ENCODE results near the gene CNGB1.
"Not testable (repeated sequence)": the region's sequence is repeated elsewhere in the genome, so short reads cannot be mapped to it uniquely, and the experiment has no call there.

Gene CNGB1

GRCh38 chr16:57925310-57925709 is 45.6 kb downstream of the CNGB1 start:
- DNase-seq: no peak

- DNase-seq: no peak
These were observed 46.4 kb downstream of the CNGB1 start for GRCh38 chr16:57924514-57924913.

GRCh38 chr16:57923841-57924240 is 47.1 kb downstream of the CNGB1 start:
- no peak for DNase-seq

GRCh38 chr16:57923418-57923817 is 47.5 kb downstream of the CNGB1 start:
- DNase-seq: no peak

- DNase-seq: no peak
These were observed 50.1 kb downstream of the CNGB1 start for GRCh38 chr16:57920880-57921229.

GRCh38 chr16:57920215-57920879 is 50.6 kb downstream of the CNGB1 start:
- DNase-seq: no peak

- DNase-seq: no peak
These were observed 51.9 kb downstream of the CNGB1 start for GRCh38 chr16:57918994-57919393.

GRCh38 chr16:57918444-57918843 is 52.5 kb downstream of the CNGB1 start:
- DNase-seq: no peak

GRCh38 chr16:57917929-57918328 is 53.0 kb downstream of the CNGB1 start:
- DNase-seq: not testable (repeated sequence)

GRCh38 chr16:57917489-57917888 is 53.4 kb downstream of the CNGB1 start:
- DNase-seq: not testable (repeated sequence)

- no peak for DNase-seq
These were observed 54.0 kb downstream of the CNGB1 start for GRCh38 chr16:57916735-57917438.

GRCh38 chr16:57915811-57916488 is 55.0 kb downstream of the CNGB1 start:
- DNase-seq: no peak

GRCh38 chr16:57915267-57915666 is 55.7 kb downstream of the CNGB1 start:
- DNase-seq: no peak

GRCh38 chr16:57914244-57915173 is 56.4 kb downstream of the CNGB1 start:
- no peak for DNase-seq

- no peak for DNase-seq
These were observed 58.2 kb downstream of the CNGB1 start for GRCh38 chr16:57912529-57913260.

GRCh38 chr16:57911743-57912142 is 59.2 kb downstream of the CNGB1 start:
- DNase-seq: no peak

- DNase-seq: no peak
These were observed 60.2 kb downstream of the CNGB1 start for GRCh38 chr16:57910696-57911095.

- DNase-seq: no peak
These were observed 62.4 kb downstream of the CNGB1 start for GRCh38 chr16:57908409-57908987.

- DNase-seq: no peak
These were observed 64.3 kb downstream of the CNGB1 start for GRCh38 chr16:57906382-57907316.

- no peak for DNase-seq
These were observed 66.8 kb downstream of the CNGB1 start for GRCh38 chr16:57904101-57904500.

GRCh38 chr16:57903656-57904055 is 67.3 kb downstream of the CNGB1 start:
- DNase-seq: no peak

Data from T-helper 9 cell (primary cell).